Skeletal muscle tissue (tissue), 4 donors: Measurements from ENCODE around the gene DOCK9. TPM values are rescaled to one million over a fixed set of nuclear protein-coding genes. Genes with fewer than 3 reads are reported as not detected.

Experiments
- H3K27ac ChIP-seq: one replicate; pipeline ENCODE4 v1.7.0; 2013; ENCODE audit warnings: mild to moderate bottlenecking, low read depth, low read length, inconsistent platforms
- H3K27me3 ChIP-seq, 3 donors: one replicate each; pipeline ENCODE4 v1.7.0; 2013; ENCODE audit warnings: low read length in 3 of 3; ENCODE audit not compliant: control insufficient read depth in 3 of 3, insufficient read depth in 3 of 3
- H3K36me3 ChIP-seq, 3 donors: one replicate each; pipeline ENCODE4 v1.7.0; 2013; ENCODE audit warnings: low read length in 3 of 3; ENCODE audit not compliant: control insufficient read depth in 3 of 3, insufficient read depth in 3 of 3
- H3K4me1 ChIP-seq, 3 donors: one replicate each; pipeline ENCODE4 v1.7.0; 2013; ENCODE audit warnings: low read length in 3 of 3, mild to moderate bottlenecking in 3 of 3; ENCODE audit not compliant: control insufficient read depth in 3 of 3, insufficient read depth in 3 of 3
- H3K4me3 ChIP-seq, 3 donors: one replicate each; pipeline ENCODE4 v1.7.0; 2013; ENCODE audit warnings: low read length in 3 of 3
- H3K9ac ChIP-seq, 3 donors: one replicate each; pipeline ENCODE4 v1.7.0; 2013; ENCODE audit warnings: low read length in 3 of 3, mild to moderate bottlenecking in 3 of 3, moderate library complexity in 2 of 3, low read depth in 1 of 3
- H3K9me3 ChIP-seq, 3 donors: one replicate each; pipeline ENCODE4 v1.7.0; 2013; ENCODE audit warnings: low read length in 3 of 3; ENCODE audit not compliant: control insufficient read depth in 3 of 3
- total RNA-seq: library from RNA; depleted of rRNA; stranded (reverse); fragments of >200 nt; gene quantifications from one replicate; pipeline ENCODE4 v1.2.3, GENCODE V29; 2014
- donor health status: Osteomylitis.

DOCK9 gene
- total RNA-seq, 1 donor from 2014 or later: 86.6 TPM

GRCh38 chr13:98997738-98998641, 20.1 kb upstream of the DOCK9 start:
- Histone ChIP-seq H3K36me3 (no peaks in the 10 kb centered on the region), H3K27me3 (no peaks in the 10 kb centered on the region), H3K9me3 (no peaks in the 10 kb centered on the region), H3K27ac (peak overlapping the region; percentile 27), H3K4me3 (no peak overlapping the region), H3K4me1 (peaks cover 11 to 28% (median 28%) of the 10 kb centered on the region in 3 donors), H3K9ac (no peak overlapping the region)

- Histone ChIP-seq H3K9me3 (no peaks in the 10 kb centered on the region), H3K9ac (no peak overlapping the region), H3K4me1 (peaks cover 11 to 25% (median 25%) of the 10 kb centered on the region in 3 donors), H3K27me3 (no peaks in the 10 kb centered on the region), H3K27ac (no peak overlapping the region), H3K4me3 (no peak overlapping the region), H3K36me3 (no peaks in the 10 kb centered on the region)
Observed at GRCh38 chr13:98997011-98997730, 19.3 kb upstream of the DOCK9 start.

- Histone ChIP-seq H3K36me3 (no peaks in the 10 kb centered on the region), H3K9me3 (no peaks in the 10 kb centered on the region), H3K27ac (no peak overlapping the region), H3K4me1 (peaks cover 11 to 24% (median 23%) of the 10 kb centered on the region in 3 donors), H3K4me3 (no peak overlapping the region), H3K9ac (no peak overlapping the region), H3K27me3 (no peaks in the 10 kb centered on the region)
Observed at GRCh38 chr13:98996046-98996445, 18.2 kb upstream of the DOCK9 start.

GRCh38 chr13:98994896-98995295, 17.0 kb upstream of the DOCK9 start:
- no peaks in the 10 kb centered on the region for H3K9me3 ChIP-seq
- no peak overlapping the region for H3K27ac ChIP-seq

DNA sequence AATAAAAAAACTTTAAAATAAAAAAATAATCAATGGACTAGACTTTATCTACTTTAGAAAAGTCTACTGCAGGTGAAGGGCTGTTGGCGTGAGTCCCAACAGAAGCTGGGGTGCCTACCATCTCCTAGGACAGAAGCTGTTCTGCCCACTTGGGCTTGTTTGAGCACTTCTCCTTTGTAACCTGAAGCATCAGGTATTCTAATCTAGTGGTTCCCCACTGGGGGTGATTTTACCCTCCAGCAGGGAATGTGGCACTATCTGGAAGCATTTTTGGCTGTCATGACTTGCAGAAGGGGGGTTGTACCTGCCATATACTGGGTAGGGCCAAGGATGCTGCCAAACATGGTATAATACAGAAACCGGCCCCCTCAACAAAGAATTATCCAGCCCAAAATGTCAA, 16.2 kb upstream of the DOCK9 start:
- no peaks in the 10 kb centered on the region for H3K27me3 ChIP-seq
- peaks cover 11 to 17% (median 16%) of the 10 kb centered on the region in 3 donors for H3K4me1 ChIP-seq
- H3K27ac ChIP-seq: no peak overlapping the region
- H3K36me3 ChIP-seq: no peaks in the 10 kb centered on the region
- H3K4me3 ChIP-seq: no peak overlapping the region
- H3K9me3 ChIP-seq: no peaks in the 10 kb centered on the region
- no peak overlapping the region for H3K9ac ChIP-seq

More at GRCh38 chr13:98994896-98995295, 17.0 kb upstream of the DOCK9 start:
- Histone ChIP-seq H3K9ac (no peak overlapping the region), H3K27me3 (no peaks in the 10 kb centered on the region), H3K36me3 (no peaks in the 10 kb centered on the region), H3K4me3 (no peak overlapping the region), H3K4me1 (peaks cover 11 to 22% (median 18%) of the 10 kb centered on the region in 3 donors)

DNA sequence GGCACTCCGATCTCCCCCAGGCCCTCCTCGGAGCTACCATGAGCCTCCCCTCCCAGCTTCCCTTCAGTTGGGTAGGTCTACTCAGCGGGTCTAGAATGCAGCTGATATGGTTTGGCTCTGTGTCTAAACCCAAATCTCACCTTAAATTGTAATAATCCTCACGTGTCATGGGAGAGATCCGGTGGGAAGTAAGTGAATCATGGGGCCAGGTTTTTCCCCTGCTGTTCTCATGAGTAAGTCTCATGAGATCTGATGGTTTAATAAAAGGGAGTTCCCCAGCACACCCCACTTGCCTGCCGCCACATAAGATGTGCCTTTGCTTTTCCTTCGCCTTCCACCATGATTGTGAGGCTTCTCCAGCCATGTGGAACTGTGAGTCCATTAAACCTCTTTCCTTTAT, 14.5 kb upstream of the DOCK9 start:
- Histone ChIP-seq H3K4me1 (peaks cover 2 to 5% (median 4%) of the 10 kb centered on the region in 3 donors), H3K9ac (no peak overlapping the region), H3K36me3 (no peaks in the 10 kb centered on the region), H3K27me3 (peaks cover 0 to 2% (median 0%) of the 10 kb centered on the region in 3 donors), H3K4me3 (no peak overlapping the region), H3K27ac (no peak overlapping the region), H3K9me3 (no peaks in the 10 kb centered on the region)

- H3K9ac ChIP-seq: no peak overlapping the region
- H3K9me3 ChIP-seq: no peaks in the 10 kb centered on the region
- H3K36me3 ChIP-seq: no peaks in the 10 kb centered on the region
- peaks cover 0 to 2% (median 0%) of the 10 kb centered on the region in 3 donors for H3K4me1 ChIP-seq
- no peak overlapping the region for H3K4me3 ChIP-seq
- H3K27ac ChIP-seq: no peak overlapping the region
- H3K27me3 ChIP-seq: peaks cover 0 to 2% (median 0%) of the 10 kb centered on the region in 3 donors
Observed at GRCh38 chr13:98990701-98991100, 12.8 kb upstream of the DOCK9 start.

DNA sequence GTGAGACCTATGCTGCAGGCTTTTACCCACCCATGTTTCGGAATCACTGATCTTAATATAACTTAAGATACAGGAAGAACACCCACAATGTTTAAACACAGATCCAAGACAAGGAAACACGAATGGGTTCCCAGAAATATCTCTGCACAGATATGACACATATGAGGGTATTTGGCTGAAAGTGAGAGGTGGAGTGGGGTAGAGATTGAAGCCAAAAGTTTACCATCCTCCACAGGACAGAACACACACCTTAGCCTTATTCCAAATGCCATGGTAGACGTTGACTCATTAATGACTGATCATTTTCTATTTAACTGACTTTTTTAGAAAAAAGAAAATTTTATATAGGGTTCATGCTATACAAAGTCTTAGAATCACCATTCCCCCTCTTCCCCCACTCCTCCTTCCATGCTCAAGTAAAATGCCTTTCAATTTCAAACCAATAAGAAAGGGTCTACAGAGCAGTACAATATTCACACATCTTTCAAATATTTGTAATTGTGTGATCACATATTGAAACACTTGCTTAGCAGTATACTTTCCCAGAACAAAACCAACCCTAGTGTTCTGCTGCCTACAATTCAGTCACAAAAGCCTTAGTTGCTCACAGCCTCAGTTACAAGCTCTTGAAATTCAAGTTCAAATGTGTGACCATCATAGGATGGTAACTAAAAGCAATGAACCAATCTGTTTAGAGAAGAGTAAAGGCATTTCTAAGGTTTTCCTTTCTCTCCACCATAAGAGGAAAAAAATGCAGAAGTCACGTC, 11.8 kb upstream of the DOCK9 start:
- peaks cover 0 to 2% (median 0%) of the 10 kb centered on the region in 3 donors for H3K4me1 ChIP-seq
- H3K27me3 ChIP-seq: peaks cover 0 to 2% (median 0%) of the 10 kb centered on the region in 3 donors
- no peak overlapping the region for H3K27ac ChIP-seq
- H3K4me3 ChIP-seq: no peak overlapping the region
- no peaks in the 10 kb centered on the region for H3K9me3 ChIP-seq
- no peak overlapping the region for H3K9ac ChIP-seq
- no peaks in the 10 kb centered on the region for H3K36me3 ChIP-seq

- H3K27me3 ChIP-seq: peaks cover 0 to 2% (median 0%) of the 10 kb centered on the region in 3 donors
- H3K4me3 ChIP-seq: no peak overlapping the region
- H3K4me1 ChIP-seq: peaks cover 0 to 2% (median 0%) of the 10 kb centered on the region in 3 donors
- H3K36me3 ChIP-seq: no peaks in the 10 kb centered on the region
- H3K27ac ChIP-seq: no peak overlapping the region
- no peak overlapping the region for H3K9ac ChIP-seq
- no peaks in the 10 kb centered on the region for H3K9me3 ChIP-seq
Observed at GRCh38 chr13:98988780-98989179, 10.9 kb upstream of the DOCK9 start.
